HuH-7.5 (cell line): ENCODE results near the gene GRM1.

Source experiments
- DNase-seq: peaks from one replicate; pipeline ENCODE4 v3.0.0; 2011; ENCODE audit warnings: low spot score

Gene GRM1

DNA sequence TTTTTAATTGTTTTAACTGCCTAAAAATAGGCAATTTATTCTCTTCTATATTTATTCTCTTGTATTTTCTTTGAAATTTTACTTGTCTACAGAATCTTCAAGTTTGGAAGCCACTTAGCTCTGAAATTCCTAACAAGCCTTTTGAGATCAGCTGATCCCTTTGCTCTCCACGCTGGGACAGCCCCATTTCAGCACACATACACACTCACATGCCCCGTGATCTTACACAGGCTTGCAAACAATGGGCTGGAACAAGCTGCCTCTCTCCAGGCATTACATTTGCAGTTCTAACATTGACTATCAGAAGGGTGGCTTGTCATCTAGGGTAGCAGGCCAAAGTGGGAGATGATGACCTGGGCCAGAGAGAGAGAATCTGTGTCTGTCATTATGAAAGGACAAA, 452.7 kb downstream of the GRM1 start:
- DNase-seq, result no peak

DNA sequence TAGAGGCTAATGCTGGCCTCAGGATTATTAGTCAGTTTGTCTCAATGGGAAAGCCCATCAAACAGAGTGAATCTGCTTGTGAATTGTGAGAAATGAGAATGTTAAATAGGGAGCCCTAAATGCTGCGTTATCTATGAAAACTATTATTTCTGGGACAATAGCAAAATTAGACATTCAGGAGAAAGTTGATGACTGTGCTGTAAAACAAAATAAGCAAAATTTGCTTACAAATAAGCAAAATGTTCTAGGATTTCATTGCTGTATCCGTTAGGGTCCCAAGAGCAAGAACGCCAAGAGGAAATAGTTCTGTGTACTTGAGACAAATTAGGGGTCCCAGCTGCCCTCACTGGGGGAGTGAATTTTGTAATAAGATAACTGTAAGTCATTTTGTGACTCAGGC, 455.5 kb downstream of the GRM1 start:
- DNase-seq, result no peak
